ENCODE results near the gene TMEM95. TPM values are rescaled to one million over a fixed set of nuclear protein-coding genes. Genes with fewer than 3 reads are reported as not detected.
A peak's percentile ranks its signal among the peaks of the same experiment; 100 is the strongest.
"Not testable (repeated sequence)": the region's sequence is repeated elsewhere in the genome, so short reads cannot be mapped to it uniquely, and the experiment has no call there.

TMEM95 gene
- total RNA-seq, 1 donor from 2014 or later: not detected

DNA sequence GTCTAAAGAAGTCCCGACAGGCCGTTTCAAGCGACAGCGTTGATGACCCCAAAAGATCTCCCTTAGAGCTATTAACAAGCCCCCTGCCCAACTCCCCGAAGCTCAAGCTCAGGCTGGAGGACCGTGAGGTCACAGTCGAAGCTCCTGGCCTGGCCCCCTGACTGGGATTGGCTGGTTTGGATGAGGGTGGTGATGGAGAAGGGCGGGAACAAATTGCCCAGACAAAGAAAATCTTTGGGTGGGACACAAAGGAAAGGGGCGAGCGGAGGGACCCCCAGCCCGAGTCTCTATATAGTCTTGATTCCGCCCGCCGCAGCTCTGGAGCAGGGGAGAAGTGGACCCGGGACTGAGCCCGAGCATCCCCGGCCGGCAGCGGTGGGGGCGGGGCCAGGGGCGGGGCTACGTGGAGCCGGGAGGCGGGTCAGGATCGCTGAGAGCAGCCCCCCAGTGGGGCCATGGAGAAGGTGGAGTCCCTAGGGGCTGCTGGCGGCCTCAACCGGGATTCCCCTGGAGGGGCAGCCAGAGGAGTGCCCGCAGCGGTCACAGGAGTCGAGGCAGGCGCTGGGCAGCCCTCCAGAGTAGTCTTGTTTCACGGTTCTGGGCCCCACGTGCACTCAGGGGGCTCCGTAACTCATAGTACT, 24.8 kb upstream of the TMEM95 start:
- Histone ChIP-seq H3K27ac (peak overlapping the region; percentile 92), H3K4me1 (peaks cover 15% of the 10 kb centered on the region), H3K27me3 (no peaks in the 10 kb centered on the region), H3K4me3 (peak overlapping the region; percentile 87), H3K9me3 (no peaks in the 10 kb centered on the region), H3K36me3 (no peaks in the 10 kb centered on the region)
- DNase-seq: peak; percentile 85
- peak; percentile 53 for ATAC-seq
- TF ChIP-seq, protein P1, sequence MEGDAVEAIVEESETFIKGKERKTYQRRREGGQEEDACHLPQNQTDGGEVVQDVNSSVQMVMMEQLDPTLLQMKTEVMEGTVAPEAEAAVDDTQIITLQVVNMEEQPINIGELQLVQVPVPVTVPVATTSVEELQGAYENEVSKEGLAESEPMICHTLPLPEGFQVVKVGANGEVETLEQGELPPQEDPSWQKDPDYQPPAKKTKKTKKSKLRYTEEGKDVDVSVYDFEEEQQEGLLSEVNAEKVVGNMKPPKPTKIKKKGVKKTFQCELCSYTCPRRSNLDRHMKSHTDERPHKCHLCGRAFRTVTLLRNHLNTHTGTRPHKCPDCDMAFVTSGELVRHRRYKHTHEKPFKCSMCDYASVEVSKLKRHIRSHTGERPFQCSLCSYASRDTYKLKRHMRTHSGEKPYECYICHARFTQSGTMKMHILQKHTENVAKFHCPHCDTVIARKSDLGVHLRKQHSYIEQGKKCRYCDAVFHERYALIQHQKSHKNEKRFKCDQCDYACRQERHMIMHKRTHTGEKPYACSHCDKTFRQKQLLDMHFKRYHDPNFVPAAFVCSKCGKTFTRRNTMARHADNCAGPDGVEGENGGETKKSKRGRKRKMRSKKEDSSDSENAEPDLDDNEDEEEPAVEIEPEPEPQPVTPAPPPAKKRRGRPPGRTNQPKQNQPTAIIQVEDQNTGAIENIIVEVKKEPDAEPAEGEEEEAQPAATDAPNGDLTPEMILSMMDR (IDR thresholded peaks at IDR 0.05): no peak
- intact Hi-C loops (cut with DNase I): no loop called here

GRCh38 chr17:7330638-7331015, 24.3 kb upstream of the TMEM95 start:
- DNase-seq: no peak
- peak overlapping the region; percentile 92 for H3K27ac ChIP-seq
- intact Hi-C loops (cut with DNase I): no loop called here
- H3K36me3 ChIP-seq: no peaks in the 10 kb centered on the region
- ATAC-seq: no peak
- peak overlapping the region; percentile 87 for H3K4me3 ChIP-seq
- no peaks in the 10 kb centered on the region for H3K9me3 ChIP-seq
- TF ChIP-seq, protein P1 (IDR thresholded peaks at IDR 0.05): no peak
- H3K27me3 ChIP-seq: no peaks in the 10 kb centered on the region
- peaks cover 15% of the 10 kb centered on the region for H3K4me1 ChIP-seq

- intact Hi-C loops (cut with DNase I): no loop called here
- H3K4me1 ChIP-seq: peaks cover 15% of the 10 kb centered on the region
- no peak overlapping the region for H3K27ac ChIP-seq
- H3K4me3 ChIP-seq: no peak overlapping the region
- DNase-seq (no peak), ATAC-seq (no peak)
- H3K36me3 ChIP-seq: no peaks in the 10 kb centered on the region
- TF ChIP-seq, protein P1 (IDR thresholded peaks at IDR 0.05): no peak
- H3K27me3 ChIP-seq: no peaks in the 10 kb centered on the region
- no peaks in the 10 kb centered on the region for H3K9me3 ChIP-seq
These were observed 22.8 kb upstream of the TMEM95 start for GRCh38 chr17:7332111-7332510.

DNA sequence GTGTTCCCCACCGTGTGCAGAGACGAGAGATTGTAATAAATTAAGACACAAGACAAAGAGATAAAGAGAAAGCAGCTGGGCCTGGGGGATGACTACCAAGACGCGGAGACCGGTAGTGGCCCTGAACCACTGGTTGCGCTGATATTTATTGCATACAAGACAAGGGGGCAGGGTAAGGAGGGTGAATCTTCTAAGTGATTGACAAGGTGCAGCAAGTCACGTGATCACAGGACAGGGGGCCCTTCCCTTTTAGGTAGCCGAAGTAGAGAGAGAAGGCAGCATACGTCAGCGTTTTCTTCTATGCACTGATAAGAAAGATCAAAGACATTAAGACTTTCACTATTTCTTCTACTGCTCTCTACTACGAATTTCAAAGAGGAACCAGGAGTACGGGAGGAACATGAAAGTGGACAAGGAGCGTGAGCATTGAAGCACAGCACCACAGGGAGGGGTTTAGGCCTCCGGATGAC, 22.3 kb upstream of the TMEM95 start:
- H3K27me3 ChIP-seq; intact Hi-C loops (cut with DNase I); H3K27ac ChIP-seq; H3K9me3 ChIP-seq; ATAC-seq; H3K36me3 ChIP-seq; DNase-seq; H3K4me3 ChIP-seq: not testable (repeated sequence)
- H3K4me1 ChIP-seq: peaks cover 15% of the 10 kb centered on the region

- Histone ChIP-seq H3K4me1 (peaks cover 6% of the 10 kb centered on the region), H3K27ac (no peak overlapping the region), H3K9me3 (no peaks in the 10 kb centered on the region), H3K4me3 (no peak overlapping the region), H3K27me3 (no peaks in the 10 kb centered on the region), H3K36me3 (no peaks in the 10 kb centered on the region)
- intact Hi-C loops (cut with DNase I): no loop called here
- TF ChIP-seq, protein P1 (IDR thresholded peaks at IDR 0.05): no peak
- ATAC-seq: no peak
- DNase-seq: no peak
These were observed 19.9 kb upstream of the TMEM95 start for GRCh38 chr17:7334938-7335538.

DNA sequence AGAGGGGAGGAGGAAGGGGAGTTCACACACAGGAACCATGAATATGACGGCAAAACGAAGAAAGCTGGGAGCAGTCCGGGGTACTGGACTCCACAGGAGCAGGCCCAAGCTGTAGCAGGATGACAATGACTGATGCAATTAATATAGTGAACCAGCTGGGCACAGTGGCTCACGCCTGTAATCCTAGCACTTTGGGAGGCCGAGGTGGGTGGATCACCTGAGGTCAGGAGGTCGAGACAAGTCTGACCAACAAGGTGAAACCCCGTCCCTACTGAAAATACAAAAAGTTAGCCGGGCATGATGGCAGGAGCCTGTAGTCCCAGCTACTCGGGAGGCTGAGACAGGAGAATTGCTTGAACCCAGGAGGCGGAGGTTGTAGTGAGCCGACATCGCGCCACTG, 19.2 kb upstream of the TMEM95 start:
- DNase-seq; intact Hi-C loops (cut with DNase I); H3K4me3 ChIP-seq; H3K36me3 ChIP-seq; H3K9me3 ChIP-seq; H3K27me3 ChIP-seq; H3K27ac ChIP-seq; H3K4me1 ChIP-seq; ATAC-seq: not testable (repeated sequence)

Data from upper lobe of right lung (tissue), 1 donor.